Stimulated activated naive CD8-positive, alpha-beta T cell treated with anti-CD3 and anti-CD28 coated beads, Interleukin-15, Interleukin-2, amounts not matched to agents 100 U/mL and 50 U/mL, for 24 hours (primary cell): Measurements from ENCODE around the gene ASCL2.
"Not testable (repeated sequence)": the region's sequence is repeated elsewhere in the genome, so short reads cannot be mapped to it uniquely, and the experiment has no call there.

Experiments
- ATAC-seq: fragments of 150-1000 bp; cut with Tn5 transposase; one replicate; pipeline ENCODE4 v1.10.0; 2021
- DNase-seq: peaks from one replicate; pipeline ENCODE4 v3.0.0; 2021

The ASCL2 gene

DNA sequence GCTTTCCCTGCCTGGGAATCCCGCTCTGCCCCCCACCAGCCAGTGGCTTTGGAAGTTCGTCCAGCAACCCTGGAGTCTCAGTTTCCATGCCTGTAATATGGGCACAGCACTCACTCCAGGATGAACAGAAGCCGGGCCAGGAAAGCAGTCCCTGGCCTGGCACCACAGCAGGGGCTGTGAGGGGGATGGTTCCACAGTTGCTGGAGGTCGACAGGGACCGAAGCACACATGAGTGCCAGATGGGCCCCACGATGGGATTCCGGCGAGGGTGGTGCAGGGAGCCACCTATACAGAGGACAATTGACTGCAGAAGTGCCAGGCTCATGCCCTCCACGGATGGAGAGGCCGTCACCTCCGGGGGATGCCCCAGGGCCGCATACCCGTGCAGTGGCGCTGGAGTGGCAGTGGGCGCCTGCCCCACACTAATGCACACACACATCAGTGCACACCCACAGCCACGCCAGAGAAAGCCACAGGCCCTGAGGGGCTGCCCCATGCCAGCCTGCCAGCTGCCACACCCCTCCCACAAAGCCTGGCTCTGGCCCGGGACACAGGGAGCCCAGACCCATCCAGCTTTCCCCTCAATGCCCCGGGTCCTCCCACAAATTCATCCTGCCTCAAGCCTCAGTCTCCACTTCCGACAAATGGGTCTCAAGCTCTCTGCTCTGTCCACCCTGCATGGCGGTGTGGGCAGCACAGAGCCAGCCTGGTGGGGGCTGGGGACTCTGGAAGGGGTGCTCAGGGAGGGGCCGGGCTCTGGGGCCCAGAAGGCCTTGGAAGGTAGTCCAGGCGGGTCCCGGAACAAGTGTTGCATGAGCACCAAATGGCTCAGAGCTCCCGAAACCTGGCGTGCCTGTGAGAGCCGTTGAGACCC is 9.7 kb downstream of the ASCL2 start:
- no peak for ATAC-seq
- DNase-seq, result no peak

DNA sequence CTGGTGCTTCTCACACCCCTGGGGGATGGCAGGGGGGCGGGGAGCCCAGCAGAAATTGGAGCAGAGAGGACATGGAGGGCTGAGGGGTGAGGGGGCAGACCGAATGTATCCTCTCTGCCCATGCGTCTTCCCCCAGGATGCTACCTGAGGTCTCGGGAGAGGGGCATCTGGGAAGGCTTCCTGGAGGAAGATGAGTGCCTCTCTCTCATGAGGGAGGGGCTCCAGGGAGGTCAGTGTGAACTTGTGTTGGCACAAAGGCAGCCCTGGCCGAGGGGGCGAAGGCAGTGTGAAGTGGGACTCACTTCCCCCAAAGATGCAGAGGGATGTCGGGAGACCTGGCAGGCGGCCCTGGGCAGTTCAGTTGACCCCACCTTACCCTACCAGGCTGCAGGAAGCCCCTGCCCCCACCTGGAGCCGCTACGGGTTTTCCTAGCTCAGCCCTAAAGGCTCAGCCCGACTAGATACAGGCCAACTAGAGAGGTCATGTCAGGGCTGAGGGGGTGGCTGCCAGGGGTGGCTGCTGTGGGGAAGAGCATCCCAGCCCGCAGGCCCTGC is 10.4 kb downstream of the ASCL2 start:
- no peak for DNase-seq
- no peak for ATAC-seq

DNA sequence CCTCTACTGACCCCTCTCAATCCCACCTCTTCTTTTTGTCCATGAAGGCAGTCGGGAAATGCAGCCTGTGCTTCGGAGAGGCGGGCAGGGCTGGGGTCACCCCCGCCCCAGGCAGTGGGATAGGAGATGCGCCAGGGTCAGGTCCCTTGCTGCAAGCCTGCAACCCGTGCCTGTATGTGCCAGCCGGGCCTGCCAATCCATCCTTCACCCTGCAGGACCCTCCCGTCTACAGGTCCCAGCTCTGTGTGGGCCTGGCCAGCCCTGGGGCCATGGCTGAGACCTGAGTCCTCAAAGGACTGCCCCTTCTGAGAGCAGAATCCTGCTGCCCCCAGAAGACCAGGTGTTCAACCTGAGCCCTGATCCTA is 10.9 kb downstream of the ASCL2 start:
- ATAC-seq (no peak), DNase-seq (no peak)

DNA sequence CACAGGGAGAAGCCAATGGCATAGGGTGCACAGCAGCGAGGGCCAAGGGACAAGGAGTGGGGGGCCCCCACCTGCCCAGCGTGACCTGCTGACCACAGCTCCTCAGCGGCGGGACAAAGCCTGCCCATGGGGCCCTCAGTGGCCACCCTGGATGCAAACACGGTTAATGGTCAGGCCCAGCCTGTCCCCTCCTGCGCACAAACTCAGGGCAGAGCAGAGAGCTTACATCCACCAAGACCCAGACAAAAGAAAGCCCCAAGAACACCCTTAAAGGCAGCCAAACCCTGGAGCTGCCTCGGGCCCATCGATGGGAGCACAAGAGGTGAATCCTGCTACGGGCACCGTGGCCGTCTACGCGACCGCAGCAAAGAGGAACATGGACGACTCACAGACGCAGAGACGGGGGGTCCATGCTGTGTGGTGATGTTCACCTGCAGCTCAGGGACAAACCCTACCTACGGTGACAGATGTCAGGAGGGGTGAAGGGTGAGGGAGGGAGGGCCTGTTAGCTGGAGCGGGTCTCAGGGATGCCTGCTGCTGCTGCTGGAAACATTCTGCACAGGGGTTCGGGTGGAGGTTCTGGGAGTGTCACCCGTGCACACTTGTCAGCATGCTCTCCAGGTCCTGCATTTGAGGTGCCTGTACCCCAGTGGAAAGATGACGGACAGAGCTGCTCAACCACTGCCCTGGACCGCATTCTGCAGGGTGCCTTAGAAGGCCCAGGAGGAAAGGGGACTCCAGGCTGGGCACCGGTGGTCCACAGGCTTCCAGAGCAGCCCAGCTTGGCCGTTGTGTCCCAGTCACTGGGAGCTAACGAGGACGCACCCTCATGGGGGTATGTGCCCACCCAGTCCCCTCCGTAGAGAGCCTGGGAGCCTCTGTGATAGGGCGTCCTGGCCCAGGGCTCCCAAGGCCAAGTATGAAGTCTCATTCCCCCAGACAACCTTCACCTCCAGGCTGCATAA is 11.6 kb downstream of the ASCL2 start:
- ATAC-seq (no peak), DNase-seq (no peak)

DNA sequence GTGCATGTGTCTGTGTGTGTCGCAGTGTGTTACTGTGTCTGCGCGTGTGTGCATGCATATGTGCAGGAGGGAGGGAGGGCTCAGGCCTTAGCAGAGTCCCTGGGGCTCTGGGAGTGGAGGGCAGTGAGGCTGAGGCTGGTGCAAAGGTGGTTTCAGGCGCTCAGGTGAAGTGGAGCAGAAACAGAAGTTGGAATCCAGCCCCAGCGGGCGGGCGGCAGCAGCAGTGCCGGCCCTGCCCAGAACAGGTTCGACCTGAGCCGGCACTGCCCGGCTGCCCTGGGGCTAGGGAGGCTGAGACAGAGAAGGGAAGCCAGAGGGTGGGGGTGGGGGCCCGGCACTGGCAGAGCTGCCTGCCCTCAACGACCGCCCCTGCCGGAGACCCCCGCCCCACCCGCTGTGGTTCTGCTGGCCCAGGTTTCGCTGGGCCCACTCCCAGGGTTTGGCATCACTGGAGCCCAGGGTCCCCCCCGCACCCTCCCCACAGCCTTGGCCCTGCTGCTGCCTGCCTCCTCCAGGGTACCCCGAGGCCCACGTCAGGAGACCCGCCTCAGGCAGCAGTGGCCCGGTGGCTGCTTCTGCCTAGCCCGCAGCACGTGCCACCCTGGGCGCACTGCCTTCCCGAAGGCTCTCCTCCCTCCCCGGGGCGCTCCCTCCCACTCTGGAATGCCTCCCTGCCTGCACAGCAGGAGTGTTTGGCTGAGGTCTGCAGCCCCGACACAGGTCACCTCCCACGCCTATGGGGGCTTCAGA is 13.3 kb downstream of the ASCL2 start:
- DNase-seq (no peak), ATAC-seq (no peak)

DNA sequence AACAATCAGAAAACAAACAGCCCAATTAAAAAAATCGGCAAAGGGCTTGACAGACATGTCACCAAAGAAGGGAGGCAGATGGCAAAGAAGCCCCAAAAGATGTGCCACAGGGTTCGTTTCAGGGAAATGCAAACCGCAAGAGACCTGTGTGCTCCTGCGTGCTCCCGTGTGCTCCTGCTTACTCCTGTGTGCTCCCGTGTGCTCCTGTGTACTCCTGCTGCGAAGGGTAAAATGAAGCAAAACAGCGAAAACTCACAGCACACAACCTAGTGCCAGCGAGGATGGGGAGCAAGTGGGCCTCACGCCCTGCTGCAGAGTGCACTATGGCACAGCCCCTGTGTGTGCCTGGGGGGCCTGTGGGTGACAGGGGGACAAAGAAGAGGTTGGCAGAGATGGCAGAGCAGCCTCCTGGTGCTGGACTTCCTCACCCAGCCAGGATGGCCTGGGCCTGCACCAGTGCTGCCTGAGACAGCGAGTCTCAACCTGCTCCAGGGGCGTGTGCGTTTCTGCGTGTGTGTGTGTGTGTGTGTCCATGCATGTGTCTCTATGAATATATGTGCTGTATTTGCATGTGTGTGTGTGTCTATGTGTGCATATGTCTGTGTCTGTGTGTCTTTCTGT is 14.0 kb downstream of the ASCL2 start:
- no peak for ATAC-seq

DNA sequence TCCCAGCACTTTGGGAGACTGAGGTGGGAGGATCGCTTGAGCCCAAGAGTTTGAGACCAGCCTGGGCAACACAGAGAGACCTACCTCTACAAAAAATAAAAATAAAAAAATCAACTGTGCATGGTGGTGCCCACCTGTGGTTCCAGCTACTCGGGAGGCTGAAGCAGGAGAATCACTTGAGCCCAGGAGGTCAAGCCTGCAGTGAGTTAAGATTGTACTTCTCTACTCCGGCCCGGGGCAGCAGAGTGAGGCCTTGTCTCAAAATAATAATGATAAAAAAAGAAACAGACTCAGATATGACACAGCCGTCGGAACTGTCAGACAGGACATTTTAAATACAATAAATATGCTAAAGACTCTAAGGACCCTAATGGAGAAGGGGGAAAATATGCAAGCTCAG is 18.4 kb downstream of the ASCL2 start:
- no peak for ATAC-seq

More for the DNA sequence above, 14.0 kb downstream of the ASCL2 start:
- DNase-seq, result no peak

DNA sequence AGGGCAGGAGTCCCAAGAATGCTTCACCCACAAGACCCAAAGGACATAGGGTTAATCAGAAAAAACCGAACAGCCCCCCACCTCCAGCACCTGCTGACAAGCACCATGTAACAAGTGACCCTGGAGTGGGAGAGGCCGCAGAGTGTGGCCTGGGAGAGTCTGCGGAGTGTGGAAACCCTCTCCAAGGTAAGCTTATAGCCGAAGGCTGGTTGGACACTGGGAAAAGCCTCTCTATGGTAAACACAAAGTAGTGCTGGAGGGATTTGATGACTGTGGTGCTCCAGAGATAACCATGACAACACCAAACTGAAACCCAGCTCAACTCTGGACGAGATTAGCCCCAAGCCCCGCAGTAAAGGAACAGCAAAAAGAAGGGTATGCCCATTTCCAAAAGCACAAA is 19.2 kb downstream of the ASCL2 start:
- no peak for DNase-seq
- no peak for ATAC-seq

More for the DNA sequence above, 18.4 kb downstream of the ASCL2 start:
- DNase-seq, result no peak

DNA sequence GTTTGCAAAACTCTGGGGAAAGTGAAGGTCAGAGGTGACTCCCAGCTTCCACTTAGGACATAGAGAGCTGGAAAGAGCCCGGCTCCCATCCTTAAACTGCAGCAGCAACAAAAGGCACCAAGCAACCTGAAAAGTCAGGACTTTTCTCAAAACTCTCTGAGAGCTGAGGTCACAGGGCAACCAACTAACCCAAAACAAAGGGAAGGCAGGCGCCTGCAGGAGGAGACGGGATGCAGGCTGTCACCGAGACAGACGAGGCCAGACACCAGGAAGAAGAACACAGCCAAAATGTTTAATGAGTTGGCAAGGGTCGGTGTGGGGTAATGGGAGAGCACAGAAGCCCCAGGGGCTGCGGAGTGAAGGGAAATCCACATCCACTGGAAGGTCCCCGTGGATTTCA is 19.9 kb downstream of the ASCL2 start:
- DNase-seq (no peak), ATAC-seq (no peak)

DNA sequence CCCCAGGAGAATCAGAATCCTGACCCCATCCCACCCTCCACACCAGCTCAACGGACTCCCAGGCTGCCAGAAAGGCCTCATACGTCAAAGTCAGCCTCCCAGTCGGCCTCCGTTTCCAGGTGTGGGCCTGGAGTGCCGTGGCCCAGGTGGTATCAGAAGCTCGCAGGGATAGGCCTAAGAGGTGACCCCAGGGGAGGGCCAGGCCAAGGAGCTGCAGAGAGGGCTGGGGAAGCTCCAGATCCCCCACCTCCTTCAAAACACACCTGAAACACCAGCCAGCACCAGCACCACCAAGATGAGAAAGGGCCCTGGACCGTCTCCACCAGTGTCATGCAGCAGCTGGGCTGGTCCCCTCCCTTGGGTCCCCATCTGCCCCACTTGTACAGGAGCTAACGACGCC is 20.3 kb downstream of the ASCL2 start:
- no peak for DNase-seq
- no peak for ATAC-seq

DNA sequence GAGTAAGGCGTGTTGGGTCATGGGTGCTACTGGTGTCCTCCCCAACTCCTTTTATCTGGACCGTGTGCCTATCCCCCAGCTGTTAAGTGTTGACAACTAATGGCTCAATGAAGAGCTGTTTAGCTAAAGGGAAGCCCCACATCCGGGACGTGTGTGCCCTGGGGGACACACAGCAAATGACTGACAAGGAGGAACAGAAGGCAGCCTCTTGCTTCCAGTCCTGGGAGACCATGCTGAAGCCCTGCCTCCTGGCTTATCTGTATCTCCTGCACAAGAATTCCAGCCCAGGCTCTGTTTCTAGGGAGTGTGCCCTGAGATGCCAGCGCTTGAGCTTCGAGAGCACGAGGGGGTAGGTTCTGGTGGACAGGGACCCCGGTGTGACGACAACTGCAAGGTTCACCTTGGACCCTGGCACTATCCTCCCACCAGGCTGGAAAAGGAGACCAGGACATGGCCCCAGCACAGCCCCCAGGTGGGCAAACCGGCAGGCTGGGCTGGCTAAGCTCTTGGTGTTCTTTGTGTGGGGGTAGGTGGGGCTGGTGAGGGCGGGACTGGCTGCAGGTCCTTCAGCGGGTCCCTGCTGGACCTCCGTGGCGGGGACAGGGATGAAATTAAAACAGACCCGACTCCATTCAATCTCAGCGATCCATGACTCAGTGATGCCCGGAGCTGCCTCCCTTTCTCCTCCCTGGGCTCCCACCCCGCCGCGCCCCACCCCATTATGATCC is 21.0 kb downstream of the ASCL2 start:
- ATAC-seq (no peak), DNase-seq (no peak)

DNA sequence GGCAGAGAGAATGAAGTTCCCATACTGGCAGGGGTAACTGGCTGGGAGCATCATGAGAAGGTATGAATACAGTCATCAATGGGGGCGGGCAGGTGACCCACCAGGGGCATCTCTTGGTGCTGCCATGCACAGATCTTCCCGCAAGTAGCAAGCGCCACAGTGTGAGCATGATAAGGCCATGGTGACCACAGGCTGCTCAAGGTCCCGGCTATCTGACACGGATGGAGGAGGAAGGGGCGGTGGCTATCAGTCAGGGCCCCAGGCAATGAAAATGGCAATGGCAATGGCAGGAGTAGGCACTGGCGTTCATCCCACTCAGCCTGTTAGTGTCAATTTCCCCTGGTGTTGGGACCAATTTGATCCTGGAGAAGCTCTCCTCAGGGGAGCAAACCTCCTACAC is 21.6 kb downstream of the ASCL2 start:
- no peak for ATAC-seq
- DNase-seq, result no peak

DNA sequence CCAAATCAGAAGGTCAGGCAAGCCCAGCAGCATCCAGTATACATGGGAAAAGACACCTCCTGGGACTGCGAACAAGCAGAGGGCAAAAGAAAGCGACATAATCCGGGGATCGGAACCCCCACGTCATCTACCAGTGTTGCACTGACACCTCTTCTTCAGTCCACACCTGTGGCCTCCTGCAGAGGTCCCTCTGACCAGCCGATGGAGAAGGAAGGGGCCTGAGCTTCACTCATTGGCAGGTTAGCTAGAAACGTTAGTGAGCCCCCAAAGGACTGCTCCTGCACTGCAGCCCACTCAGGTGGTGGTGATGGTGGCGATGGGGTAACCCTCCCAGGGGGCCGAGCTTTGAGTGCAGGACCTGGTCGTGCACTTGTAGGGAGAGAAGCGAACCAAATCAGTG is 22.1 kb downstream of the ASCL2 start:
- no peak for ATAC-seq
- no peak for DNase-seq

DNA sequence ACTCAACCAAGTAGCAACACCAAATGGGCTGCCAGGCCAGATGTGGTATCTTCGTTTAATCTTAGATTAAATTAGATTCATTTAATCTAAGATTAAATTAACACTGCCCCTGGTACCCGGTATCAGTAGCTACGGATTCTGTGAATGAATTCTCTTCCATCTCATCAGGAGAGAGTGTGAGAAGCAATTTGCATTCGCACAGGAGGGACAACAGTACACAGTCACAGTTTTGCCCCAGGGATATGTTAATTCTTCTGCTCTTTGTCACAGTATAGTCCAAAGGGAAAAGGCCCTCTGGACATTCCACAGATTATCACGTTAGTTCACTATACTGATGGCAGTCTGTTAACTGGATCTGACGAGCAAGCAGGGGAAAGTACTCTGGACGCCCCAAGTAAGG is 22.9 kb downstream of the ASCL2 start:
- ATAC-seq (no peak), DNase-seq (no peak)

DNA sequence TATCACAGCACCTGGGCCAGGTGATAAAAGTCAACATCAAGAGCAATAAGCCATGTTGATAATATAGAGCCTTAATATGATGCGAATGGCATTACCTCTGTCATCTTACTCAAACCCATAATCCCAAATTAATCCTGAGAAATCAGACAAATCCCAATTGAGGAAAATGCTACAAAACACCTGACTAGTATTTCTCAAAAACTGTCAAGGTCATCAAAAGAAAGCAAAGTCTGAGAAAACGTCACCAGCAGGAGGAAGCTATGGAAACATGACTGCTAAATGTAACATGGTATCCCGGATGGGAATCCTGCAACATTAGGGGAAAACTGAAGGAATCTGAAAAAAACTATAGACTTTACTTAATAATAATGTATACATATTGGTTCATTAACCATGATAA is 29.6 kb downstream of the ASCL2 start:
- DNase-seq (no peak), ATAC-seq (no peak)

DNA sequence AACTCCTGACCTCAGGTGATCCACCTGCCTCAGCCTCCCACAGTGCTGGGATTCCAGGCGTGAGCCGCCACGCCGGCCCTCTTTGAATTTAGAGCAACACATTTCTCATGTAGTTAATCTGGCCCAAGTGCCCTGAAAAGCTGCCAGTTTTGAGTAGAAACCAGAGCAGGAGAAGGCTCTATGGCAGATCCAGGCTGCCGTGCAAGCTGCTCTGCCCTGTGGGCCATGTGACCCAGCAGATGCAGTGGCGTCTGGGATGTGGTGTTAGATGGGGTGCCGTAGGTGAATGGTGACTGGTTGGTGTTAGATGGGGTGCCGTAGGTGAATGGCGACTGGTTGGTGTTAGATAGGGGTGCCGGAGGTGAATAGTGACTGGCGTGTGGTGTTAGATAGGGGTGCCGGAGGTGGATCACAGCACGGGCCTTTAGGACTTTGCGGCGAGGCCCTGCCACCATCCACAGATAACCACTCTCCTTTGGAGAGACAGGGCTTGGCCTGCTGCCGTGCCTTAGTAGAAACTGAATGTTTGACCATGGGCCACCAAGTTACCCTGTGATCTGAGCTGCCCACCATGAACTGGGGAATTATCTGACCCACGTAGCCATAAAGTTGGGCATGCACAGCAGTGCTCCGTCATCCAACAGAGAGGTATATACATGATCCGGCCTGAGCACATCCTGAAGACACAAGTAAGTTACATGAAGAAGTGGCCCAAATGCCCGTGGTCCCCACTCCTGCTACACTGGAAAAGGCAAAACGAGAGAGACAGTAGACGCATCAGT is 32.7 kb downstream of the ASCL2 start:
- DNase-seq (no peak), ATAC-seq (no peak)

DNA sequence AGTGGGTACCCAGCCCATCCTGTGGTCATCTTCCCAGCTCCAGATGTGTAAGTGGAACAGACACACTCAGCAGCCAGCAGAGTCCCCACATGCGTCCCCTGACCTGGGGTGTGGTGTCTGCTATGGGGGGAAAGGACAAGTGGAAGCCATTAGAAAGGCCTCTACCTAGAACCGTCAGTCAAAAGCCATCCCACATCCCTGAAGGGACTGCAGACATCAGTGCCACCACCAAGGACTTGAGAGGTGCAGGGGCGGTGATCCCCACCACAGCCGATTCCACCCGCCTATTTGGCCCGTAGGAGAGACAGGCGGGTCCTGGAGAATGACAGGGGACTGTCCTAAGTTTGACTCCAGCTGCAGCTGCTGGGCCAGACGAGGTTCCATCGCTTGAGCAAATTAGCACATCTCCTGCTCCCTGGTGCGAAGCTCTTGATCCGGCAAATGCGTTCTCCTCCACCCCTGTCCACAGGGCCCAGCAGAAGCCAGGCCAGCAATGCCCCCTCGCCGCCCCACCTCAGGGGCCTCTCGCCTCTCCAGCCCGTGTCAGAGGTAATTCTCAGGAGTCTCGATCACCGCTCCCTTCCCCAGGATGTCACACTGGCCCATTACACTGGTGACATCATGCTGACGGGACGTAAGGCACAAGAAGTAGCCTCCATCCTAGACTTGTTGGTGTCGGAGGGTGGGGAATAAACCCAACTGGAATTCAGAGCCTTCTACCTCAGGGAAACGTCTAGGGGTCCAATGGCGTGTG is 33.8 kb downstream of the ASCL2 start:
- ATAC-seq, DNase-seq: not testable (repeated sequence)

DNA sequence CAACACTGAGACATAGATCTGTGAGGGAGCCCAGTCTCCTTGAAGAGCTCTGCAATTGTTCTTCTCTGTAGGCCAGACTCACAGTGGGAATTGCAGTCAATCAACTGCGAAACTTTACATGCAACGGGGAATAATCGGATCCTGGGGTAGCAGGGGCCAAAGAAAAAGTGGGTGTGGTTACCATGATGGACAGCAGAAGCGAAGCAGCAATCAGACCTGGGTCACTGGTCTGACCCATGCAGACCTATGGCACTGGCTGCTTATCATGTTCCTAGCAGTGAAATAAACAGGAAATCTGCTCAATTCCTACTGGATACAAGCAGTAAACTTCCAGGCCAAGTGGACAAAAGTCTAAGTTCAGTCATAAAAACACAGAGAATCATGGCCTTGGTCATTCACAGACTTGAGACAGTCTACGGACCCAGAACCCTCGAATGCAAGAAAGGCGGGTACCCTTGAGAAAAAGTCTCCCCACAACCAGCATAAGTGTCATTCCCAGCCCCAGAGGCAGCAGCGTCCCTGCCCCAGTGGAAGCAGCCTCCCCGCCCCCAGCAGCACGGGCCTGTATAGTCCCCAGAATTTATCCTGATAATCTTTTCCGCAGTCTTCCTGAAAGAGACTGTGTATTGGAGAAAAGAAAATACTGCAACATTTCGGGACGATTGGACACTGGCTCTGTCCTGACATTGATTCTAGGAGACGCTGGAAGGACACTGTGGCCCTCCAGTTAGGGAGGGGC is 34.6 kb downstream of the ASCL2 start:
- ATAC-seq (no peak), DNase-seq (no peak)

DNA sequence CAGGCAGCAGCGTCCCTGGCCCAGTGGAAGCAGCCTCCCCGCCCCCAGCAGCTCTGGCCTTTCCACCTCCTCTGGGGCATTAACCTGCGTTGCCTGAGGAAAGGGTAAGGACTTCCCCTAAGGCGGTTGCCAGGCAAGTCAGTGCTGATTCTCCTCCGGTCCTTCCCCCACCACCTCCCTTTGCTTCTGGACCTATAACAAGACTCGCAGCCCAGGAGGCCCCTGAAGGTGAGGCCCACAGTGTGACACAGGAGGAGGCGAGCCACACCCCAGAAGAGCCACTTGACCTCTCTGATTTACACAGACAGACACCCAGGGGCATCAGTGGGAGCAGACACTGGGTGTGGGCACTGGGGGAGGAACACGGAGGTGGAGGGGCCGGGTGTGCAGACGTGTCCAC is 35.4 kb downstream of the ASCL2 start:
- ATAC-seq, result no peak
- DNase-seq, result no peak
